CD4-positive, alpha-beta memory T cell (primary cell): Measurements from ENCODE around the gene CLTRN. TPM values are rescaled to one million over a fixed set of nuclear protein-coding genes. Genes with fewer than 3 reads are reported as not detected.
"Not testable (repeated sequence)": the region's sequence is repeated elsewhere in the genome, so short reads cannot be mapped to it uniquely, and the experiment has no call there.

Experiments
- CTCF ChIA-PET: fragments of 350-600 bp; sonication (Branson Sonifier 250); formaldehyde crosslinking; loops from one replicate; lab custom pipeline; 2021; ENCODE audit warnings: inconsistent platforms; ENCODE audit not compliant: partially characterized antibody; lab: Charles Lee
- POLR2A ChIA-PET: fragments of 350-600 bp; sonication (Branson Sonifier 250); formaldehyde crosslinking; loops from one replicate; lab custom pipeline; 2021; ENCODE audit not compliant: partially characterized antibody; lab: Charles Lee
- DNase-seq, 5 donors: peaks; one replicate each; pipeline versions ENCODE4 v3.0.0 to v3.0.0-alpha.2; 2020 to 2022; ENCODE audit warnings: mixed read lengths in 1 of 5
- H3K27ac ChIP-seq: one replicate; pipeline ENCODE4 v1.7.0; 2013; ENCODE audit warnings: low read depth, low read length
- H3K27me3 ChIP-seq: 2 replicates; pipeline ENCODE4 v1.7.0; 2013; ENCODE audit warnings: mild to moderate bottlenecking, low read length, moderate library complexity; ENCODE audit not compliant: insufficient read depth
- H3K36me3 ChIP-seq: 2 replicates; pipeline ENCODE4 v1.7.0; 2013; ENCODE audit warnings: mild to moderate bottlenecking, low read length, moderate library complexity; ENCODE audit not compliant: insufficient read depth
- H3K4me1 ChIP-seq: 2 replicates; pipeline ENCODE4 v1.7.0; 2013; ENCODE audit warnings: mild to moderate bottlenecking, low read length, moderate library complexity; ENCODE audit not compliant: insufficient read depth
- H3K4me3 ChIP-seq, 2 donors: one replicate each; pipeline ENCODE4 v1.7.0; 2013; ENCODE audit warnings: low read length in 2 of 2, mild to moderate bottlenecking in 1 of 2
- H3K9me3 ChIP-seq, 2 donors: one replicate each; pipeline ENCODE4 v1.7.0; 2013; ENCODE audit warnings: low read length in 2 of 2, control low read depth in 1 of 2; ENCODE audit not compliant: control insufficient read depth in 1 of 2
- H3K27ac Mint-ChIP-seq, 7 donors: one replicate each; pipeline ENCODE4 v1.8.0; 2020 to 2021; ENCODE audit warnings: mixed read lengths in 7 of 7, mild to moderate bottlenecking in 6 of 7, inconsistent platforms in 3 of 7, moderate library complexity in 3 of 7
- H3K27me3 Mint-ChIP-seq, 2 donors: one replicate each; pipeline ENCODE4 v1.8.0; 2020 to 2021; ENCODE audit warnings: mixed read lengths in 2 of 2
- H3K36me3 Mint-ChIP-seq, 2 donors: one replicate each; pipeline ENCODE4 v1.8.0; 2020 to 2021; ENCODE audit warnings: mixed read lengths in 2 of 2, inconsistent platforms in 1 of 2, mild to moderate bottlenecking in 1 of 2
- H3K4me1 Mint-ChIP-seq, 4 donors: one replicate each; pipeline ENCODE4 v1.8.0; 2020 to 2021; ENCODE audit warnings: mixed read lengths in 4 of 4, mild to moderate bottlenecking in 1 of 4
- H3K4me3 Mint-ChIP-seq, 8 donors: one replicate each; pipeline ENCODE4 v1.8.0; 2020 to 2021; ENCODE audit warnings: mixed read lengths in 8 of 8, mild to moderate bottlenecking in 7 of 8, moderate library complexity in 6 of 8, inconsistent platforms in 3 of 8
- H3K9me3 Mint-ChIP-seq, 8 donors: one replicate each; pipeline ENCODE4 v1.8.0; 2020 to 2021; ENCODE audit warnings: mixed read lengths in 8 of 8, mild to moderate bottlenecking in 5 of 8, inconsistent platforms in 3 of 8, moderate library complexity in 1 of 8
- intact Hi-C: fragments of 100-400 bp; cut with micrococcal nuclease; formaldehyde crosslinking; loops from one replicate; pipeline ENCODE4 v1.15.1; 2023
- polyA plus RNA-seq, 2 donors: library from polyadenylated mRNA; unstranded; fragments of 300-500 nt; fragmentation: Illumina TruSeq; gene quantifications; one replicate each; pipeline ENCODE4 v1.2.3, GENCODE V29; 2021
- total RNA-seq, 2 experiments: library from RNA; stranded (reverse); gene quantifications; one replicate each; pipeline ENCODE4 v1.2.3, GENCODE V29; 2021

Gene CLTRN
- total and polyA plus RNA-seq, 4 experiments from 2014 or later = 0.33 to 0.97 TPM; not detected in 2

DNA sequence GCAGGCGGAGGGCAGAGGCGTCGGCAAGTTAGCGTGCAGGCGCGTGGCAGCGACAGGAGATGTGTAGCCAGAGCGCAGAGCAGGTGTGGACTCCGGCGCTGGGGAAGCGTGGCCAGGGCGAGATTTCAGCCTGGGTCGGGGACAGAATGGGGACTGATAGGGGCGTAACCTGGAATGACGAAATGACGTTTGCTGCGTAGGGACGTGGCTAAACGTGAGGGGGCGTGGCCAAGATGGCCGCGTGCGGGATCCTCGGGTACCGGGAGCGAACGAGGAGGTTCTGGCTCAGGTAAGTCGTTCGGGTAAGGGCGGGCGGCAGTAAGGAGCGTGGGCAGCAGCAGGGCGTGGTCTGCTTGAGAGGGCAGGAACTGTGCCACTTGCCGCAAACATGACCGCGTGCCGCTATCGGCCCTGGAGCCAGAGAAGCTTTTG, 10.9 kb upstream of the CLTRN start:
- POLR2A ChIA-PET = interaction anchor here (0.7 to 3.4 kb wide), 7 partner anchors 63 to 179 kb away, joined by 3 to 27 read pairs (median 7); partner anchors contain the start of genes AP1S2, CA5B and ZRSR2
- H3K36me3 Mint-ChIP-seq = peaks cover 2 to 8% of the 10 kb centered on the region in 2 donors
- H3K9me3 ChIP-seq = no peaks in the 10 kb centered on the region
- no peaks in the 10 kb centered on the region for H3K9me3 Mint-ChIP-seq
- H3K36me3 ChIP-seq = peaks cover 3% of the 10 kb centered on the region
- peaks cover 22% of the 10 kb centered on the region for H3K4me1 ChIP-seq
- H3K4me3 Mint-ChIP-seq = no peak overlapping the region
- CTCF ChIA-PET = interaction anchor here (1.2 kb wide), 1 partner anchor 140 kb away, joined by 3 read pairs; no protein-coding TSS in a partner anchor
- peaks cover 12 to 23% (median 13%) of the 10 kb centered on the region in 4 donors for H3K4me1 Mint-ChIP-seq
- H3K27ac ChIP-seq = peak overlapping the region; percentile 100
- H3K27me3 Mint-ChIP-seq = no peaks in the 10 kb centered on the region
- H3K27me3 ChIP-seq = no peaks in the 10 kb centered on the region
- H3K4me3 ChIP-seq = peak overlapping the region; percentile 88 to 92
- no peak overlapping the region for H3K27ac Mint-ChIP-seq
- peak in 2 of 5 donors; percentile 86 to 96 for DNase-seq
- intact Hi-C loops = loop anchor here (1.0 to 2.0 kb wide), 9 partner anchors 12 to 1195 kb away; partner anchors contain the start of genes AP1S2, CA5B, PIR and RBBP7

DNA sequence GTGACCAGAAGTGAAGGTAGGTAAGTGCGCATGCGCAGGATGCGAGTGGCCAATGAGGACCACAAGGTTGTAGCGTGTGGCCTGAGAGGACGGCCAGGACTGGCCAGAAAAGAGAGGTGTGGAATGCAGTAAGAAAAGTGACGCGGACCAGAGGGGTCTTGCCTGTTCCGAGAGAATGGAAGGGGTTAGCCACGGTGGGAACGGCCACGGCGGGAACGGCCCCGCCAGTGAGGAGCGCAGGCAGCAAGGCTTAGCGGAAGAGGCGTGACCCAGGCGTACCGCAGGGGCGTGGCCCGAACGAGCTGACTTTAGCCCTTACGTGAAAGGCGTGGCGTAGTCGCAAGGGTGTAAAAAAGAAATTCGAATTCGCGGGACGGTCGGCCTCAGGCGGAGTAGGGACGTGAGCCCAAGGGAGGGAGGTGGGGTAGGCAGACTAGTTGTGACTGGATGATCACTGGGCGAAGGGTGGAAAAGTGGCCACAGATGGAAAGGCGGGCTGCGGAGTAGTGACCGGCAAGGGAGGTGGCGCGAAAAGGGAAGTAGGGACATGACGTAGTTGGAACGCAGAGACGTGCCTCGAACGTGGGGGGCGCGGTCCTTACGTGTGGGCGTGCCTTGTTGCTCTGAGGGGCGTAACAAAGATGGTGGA, 10.4 kb upstream of the CLTRN start:
- ChIA-PET POLR2A (interaction anchor here (0.8 to 3.4 kb wide), 7 partner anchors 63 to 180 kb away, joined by 3 to 27 read pairs (median 7); partner anchors contain the start of genes AP1S2, CA5B and ZRSR2), CTCF (no interaction called here)
- no peaks in the 10 kb centered on the region for H3K9me3 Mint-ChIP-seq
- Histone ChIP-seq H3K4me3 (peak overlapping the region; percentile 88 to 92), H3K36me3 (peaks cover 3% of the 10 kb centered on the region), H3K27me3 (no peaks in the 10 kb centered on the region), H3K4me1 (peaks cover 19% of the 10 kb centered on the region), H3K9me3 (no peaks in the 10 kb centered on the region), H3K27ac (peak overlapping the region; percentile 100)
- peak; percentile 90 to 99 (median 98) for DNase-seq
- no peak overlapping the region for H3K27ac Mint-ChIP-seq
- no peak overlapping the region for H3K4me3 Mint-ChIP-seq
- intact Hi-C loops = loop anchor here (1.0 to 2.0 kb wide), 9 partner anchors 12 to 1196 kb away; partner anchors contain the start of genes AP1S2, CA5B, PIR and RBBP7
- H3K27me3 Mint-ChIP-seq = no peaks in the 10 kb centered on the region
- H3K4me1 Mint-ChIP-seq = peaks cover 8 to 20% (median 10%) of the 10 kb centered on the region in 4 donors
- H3K36me3 Mint-ChIP-seq = peaks cover 0 to 4% of the 10 kb centered on the region in 2 donors

DNA sequence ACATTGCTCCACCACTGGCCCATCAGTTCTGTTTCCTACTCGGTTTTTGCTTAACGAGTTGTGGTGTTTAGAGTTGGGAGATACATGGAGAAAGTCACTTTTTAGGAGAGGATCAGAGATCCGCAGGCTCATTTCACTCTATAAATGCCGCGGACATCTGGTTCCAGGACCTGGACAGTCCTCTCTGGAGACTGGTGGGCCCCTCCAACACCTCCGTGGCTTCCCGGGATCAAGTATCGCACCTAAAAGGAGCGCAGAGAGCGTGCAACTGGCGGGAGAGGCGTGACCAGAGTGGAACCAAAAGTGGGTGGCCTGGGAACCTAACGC, 9.9 kb upstream of the CLTRN start:
- H3K4me1 Mint-ChIP-seq = peaks cover 8 to 20% (median 10%) of the 10 kb centered on the region in 4 donors
- H3K36me3 ChIP-seq = peaks cover 3% of the 10 kb centered on the region
- H3K27ac Mint-ChIP-seq = no peak overlapping the region
- H3K4me1 ChIP-seq = peaks cover 19% of the 10 kb centered on the region
- no peaks in the 10 kb centered on the region for H3K27me3 Mint-ChIP-seq
- H3K9me3 ChIP-seq = no peaks in the 10 kb centered on the region
- no peaks in the 10 kb centered on the region for H3K9me3 Mint-ChIP-seq
- POLR2A ChIA-PET = interaction anchor here (0.8 to 3.4 kb wide), 8 partner anchors 64 to 181 kb away, joined by 3 to 27 read pairs (median 6); partner anchors contain the start of genes AP1S2, CA5B and ZRSR2
- H3K27ac ChIP-seq = peak overlapping the region; percentile 100
- H3K36me3 Mint-ChIP-seq = peaks cover 0 to 4% of the 10 kb centered on the region in 2 donors
- H3K4me3 Mint-ChIP-seq = no peak overlapping the region
- intact Hi-C loops = loop anchor here (2.0 kb wide), 2 partner anchors 76 to 1196 kb away; partner anchors contain the start of gene RBBP7
- H3K27me3 ChIP-seq = no peaks in the 10 kb centered on the region
- peak overlapping the region; percentile 88 to 92 for H3K4me3 ChIP-seq
- no peak for DNase-seq
- CTCF ChIA-PET = no interaction called here

DNA sequence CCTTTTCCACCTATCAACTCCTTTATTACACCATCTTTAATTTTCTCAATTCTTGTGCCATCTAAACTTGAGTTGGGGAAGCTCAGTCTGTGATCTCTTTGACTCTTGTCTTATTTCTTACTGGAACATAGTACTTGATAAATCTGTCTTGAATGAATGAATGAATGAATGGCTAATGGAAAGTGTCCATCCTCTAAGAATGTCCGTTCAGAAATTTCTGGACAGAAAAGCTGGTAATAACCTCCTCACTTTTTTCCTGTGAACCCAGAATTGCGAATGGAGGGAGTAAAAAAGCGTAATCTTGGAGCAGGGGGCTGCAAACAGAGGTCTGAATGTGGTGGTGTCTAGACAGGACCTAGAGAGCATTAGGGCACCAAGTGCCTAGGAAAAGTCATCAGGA, 9.4 kb upstream of the CLTRN start:
- Mint-ChIP-seq H3K4me1 (peaks cover 8 to 20% (median 10%) of the 10 kb centered on the region in 4 donors), H3K4me3 (no peak overlapping the region), H3K27ac (peak overlapping the region in 1 of 7 donors; percentile 17), H3K27me3 (no peaks in the 10 kb centered on the region), H3K36me3 (peaks cover 0 to 4% of the 10 kb centered on the region in 2 donors), H3K9me3 (no peaks in the 10 kb centered on the region)
- Histone ChIP-seq H3K36me3 (no peaks in the 10 kb centered on the region), H3K4me3 (peak overlapping the region; percentile 88 to 92), H3K27ac (peak overlapping the region; percentile 100), H3K27me3 (no peaks in the 10 kb centered on the region), H3K9me3 (no peaks in the 10 kb centered on the region), H3K4me1 (peaks cover 19% of the 10 kb centered on the region)
- intact Hi-C loops = loop anchor here (2.0 kb wide), 2 partner anchors 77 to 1197 kb away; partner anchors contain the start of gene RBBP7
- no peak for DNase-seq
- ChIA-PET POLR2A (interaction anchor here (1.5 to 3.4 kb wide), 2 partner anchors 64 to 181 kb away, joined by 5 to 27 read pairs; partner anchors contain the start of gene CA5B), CTCF (no interaction called here)

DNA sequence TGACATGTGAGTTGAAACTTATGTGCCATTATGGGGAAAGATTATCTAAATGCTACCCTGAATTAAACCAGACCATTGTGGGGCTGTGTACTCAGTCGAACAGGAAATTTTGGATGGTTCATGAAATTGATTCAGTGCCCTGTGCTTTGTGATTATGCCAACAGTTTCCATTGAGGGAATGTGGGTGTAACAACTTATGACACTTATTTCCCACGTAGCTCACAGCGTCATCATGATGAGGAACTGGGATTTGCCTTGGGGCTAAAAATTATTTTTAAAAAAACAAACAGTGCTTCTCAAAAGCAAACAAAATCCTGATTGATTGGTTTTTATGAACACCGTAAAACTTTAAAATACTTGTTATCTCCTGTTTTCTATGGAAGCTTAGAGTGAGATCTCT, 8.3 kb upstream of the CLTRN start:
- Histone ChIP-seq H3K4me1 (peaks cover 19% of the 10 kb centered on the region), H3K4me3 (no peak overlapping the region), H3K36me3 (no peaks in the 10 kb centered on the region), H3K27me3 (no peaks in the 10 kb centered on the region), H3K27ac (no peak overlapping the region), H3K9me3 (no peaks in the 10 kb centered on the region)
- POLR2A ChIA-PET = interaction anchor here (1.5 kb wide), 1 partner anchor 183 kb away, joined by 5 read pairs; no protein-coding TSS in a partner anchor
- CTCF ChIA-PET = no interaction called here
- H3K27me3 Mint-ChIP-seq = peaks cover 0 to 1% of the 10 kb centered on the region in 2 donors
- no peaks in the 10 kb centered on the region for H3K9me3 Mint-ChIP-seq
- no peak overlapping the region for H3K4me3 Mint-ChIP-seq
- H3K4me1 Mint-ChIP-seq = peaks cover 3 to 17% (median 9%) of the 10 kb centered on the region in 4 donors
- no peaks in the 10 kb centered on the region for H3K36me3 Mint-ChIP-seq
- DNase-seq = no peak
- intact Hi-C loops = no loop called here
- no peak overlapping the region for H3K27ac Mint-ChIP-seq

DNA sequence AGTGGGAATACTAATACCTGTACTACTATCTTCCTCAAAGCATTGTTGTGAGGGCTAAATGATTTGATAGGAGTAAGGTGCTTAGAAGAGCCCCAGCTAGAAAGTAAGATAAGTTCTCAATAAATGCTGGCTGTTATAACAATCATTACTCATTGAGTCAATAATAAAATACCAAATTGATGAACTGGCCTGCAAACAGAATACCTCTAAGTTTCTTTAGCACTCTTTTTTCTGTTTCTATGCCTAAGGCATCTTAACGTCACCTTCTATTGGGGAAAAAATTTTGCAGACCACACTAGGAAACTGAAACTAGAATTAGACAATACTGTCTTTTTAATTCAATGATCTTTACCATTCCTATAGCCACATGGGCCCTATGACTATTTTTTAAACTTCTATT, 1.2 kb downstream of the CLTRN start:
- intact Hi-C loops = no loop called here
- Mint-ChIP-seq H3K4me3 (no peak overlapping the region), H3K27ac (no peak overlapping the region), H3K27me3 (peaks cover 12 to 17% of the 10 kb centered on the region in 2 donors), H3K9me3 (no peaks in the 10 kb centered on the region), H3K4me1 (no peaks in the 10 kb centered on the region), H3K36me3 (no peaks in the 10 kb centered on the region)
- no peak for DNase-seq
- no peak overlapping the region for H3K4me3 ChIP-seq
- ChIA-PET CTCF (no interaction called here), POLR2A (no interaction called here)
- H3K4me1 ChIP-seq = no peaks in the 10 kb centered on the region
- H3K27me3 ChIP-seq = no peaks in the 10 kb centered on the region
- H3K36me3 ChIP-seq = no peaks in the 10 kb centered on the region
- H3K9me3 ChIP-seq = no peaks in the 10 kb centered on the region
- no peak overlapping the region for H3K27ac ChIP-seq

DNA sequence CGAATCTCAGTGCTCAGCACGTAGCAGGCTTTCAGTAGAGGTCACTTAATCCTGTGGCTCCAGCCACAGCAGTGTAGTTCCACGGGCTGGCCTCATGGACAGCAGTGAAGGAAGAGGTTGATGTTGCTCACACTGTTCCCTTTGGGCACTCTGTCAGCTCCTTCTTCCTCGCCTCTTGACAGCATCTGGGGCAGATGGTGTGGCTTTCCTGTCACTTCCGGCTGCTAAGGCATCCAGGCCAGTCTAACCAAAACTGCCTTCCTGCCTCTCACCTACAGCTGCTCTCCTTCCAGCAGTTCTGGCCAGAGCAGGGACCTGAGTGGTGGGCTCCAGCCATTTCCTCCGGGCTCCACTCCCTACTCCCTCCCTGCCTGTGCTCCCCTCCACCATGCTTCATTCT, 9.8 kb downstream of the CLTRN start:
- H3K27ac Mint-ChIP-seq = peak overlapping the region in 1 of 7 donors; percentile 27
- H3K36me3 Mint-ChIP-seq = not testable (repeated sequence)

More for the DNA sequence above, 9.8 kb downstream of the CLTRN start:
- H3K36me3 ChIP-seq, H3K9me3 Mint-ChIP-seq, intact Hi-C loops, H3K4me1 ChIP-seq, DNase-seq, H3K27ac ChIP-seq, POLR2A ChIA-PET, H3K27me3 Mint-ChIP-seq, H3K4me3 ChIP-seq, H3K27me3 ChIP-seq, H3K4me3 Mint-ChIP-seq, CTCF ChIA-PET, H3K9me3 ChIP-seq, H3K4me1 Mint-ChIP-seq: not testable (repeated sequence)
